CD4-positive, alpha-beta memory T cell (primary cell): ENCODE measurements around the gene CNTN4. TPM values are rescaled to one million over a fixed set of nuclear protein-coding genes. Genes with fewer than 3 reads are reported as not detected.
A peak's percentile ranks its signal among the peaks of the same experiment; 100 is the strongest.

Experiments
- CTCF ChIA-PET: fragments of 350-600 bp; sonication (Branson Sonifier 250); formaldehyde crosslinking; loops from one replicate; lab custom pipeline; 2021; ENCODE audit warnings: inconsistent platforms; ENCODE audit not compliant: partially characterized antibody; lab: Charles Lee
- POLR2A ChIA-PET: fragments of 350-600 bp; sonication (Branson Sonifier 250); formaldehyde crosslinking; loops from one replicate; lab custom pipeline; 2021; ENCODE audit not compliant: partially characterized antibody; lab: Charles Lee
- DNase-seq, 5 donors: peaks; one replicate each; pipeline versions ENCODE4 v3.0.0 to v3.0.0-alpha.2; 2020 to 2022; ENCODE audit warnings: mixed read lengths in 1 of 5
- H3K27ac ChIP-seq: one replicate; pipeline ENCODE4 v1.7.0; 2013; ENCODE audit warnings: low read depth, low read length
- H3K27me3 ChIP-seq: 2 replicates; pipeline ENCODE4 v1.7.0; 2013; ENCODE audit warnings: mild to moderate bottlenecking, low read length, moderate library complexity; ENCODE audit not compliant: insufficient read depth
- H3K36me3 ChIP-seq: 2 replicates; pipeline ENCODE4 v1.7.0; 2013; ENCODE audit warnings: mild to moderate bottlenecking, low read length, moderate library complexity; ENCODE audit not compliant: insufficient read depth
- H3K4me1 ChIP-seq: 2 replicates; pipeline ENCODE4 v1.7.0; 2013; ENCODE audit warnings: mild to moderate bottlenecking, low read length, moderate library complexity; ENCODE audit not compliant: insufficient read depth
- H3K4me3 ChIP-seq, 2 donors: one replicate each; pipeline ENCODE4 v1.7.0; 2013; ENCODE audit warnings: low read length in 2 of 2, mild to moderate bottlenecking in 1 of 2
- H3K9me3 ChIP-seq, 2 donors: one replicate each; pipeline ENCODE4 v1.7.0; 2013; ENCODE audit warnings: low read length in 2 of 2, control low read depth in 1 of 2; ENCODE audit not compliant: control insufficient read depth in 1 of 2
- H3K27ac Mint-ChIP-seq, 7 donors: one replicate each; pipeline ENCODE4 v1.8.0; 2020 to 2021; ENCODE audit warnings: mixed read lengths in 7 of 7, mild to moderate bottlenecking in 6 of 7, inconsistent platforms in 3 of 7, moderate library complexity in 3 of 7
- H3K27me3 Mint-ChIP-seq, 2 donors: one replicate each; pipeline ENCODE4 v1.8.0; 2020 to 2021; ENCODE audit warnings: mixed read lengths in 2 of 2
- H3K36me3 Mint-ChIP-seq, 2 donors: one replicate each; pipeline ENCODE4 v1.8.0; 2020 to 2021; ENCODE audit warnings: mixed read lengths in 2 of 2, inconsistent platforms in 1 of 2, mild to moderate bottlenecking in 1 of 2
- H3K4me1 Mint-ChIP-seq, 4 donors: one replicate each; pipeline ENCODE4 v1.8.0; 2020 to 2021; ENCODE audit warnings: mixed read lengths in 4 of 4, mild to moderate bottlenecking in 1 of 4
- H3K4me3 Mint-ChIP-seq, 8 donors: one replicate each; pipeline ENCODE4 v1.8.0; 2020 to 2021; ENCODE audit warnings: mixed read lengths in 8 of 8, mild to moderate bottlenecking in 7 of 8, moderate library complexity in 6 of 8, inconsistent platforms in 3 of 8
- H3K9me3 Mint-ChIP-seq, 8 donors: one replicate each; pipeline ENCODE4 v1.8.0; 2020 to 2021; ENCODE audit warnings: mixed read lengths in 8 of 8, mild to moderate bottlenecking in 5 of 8, inconsistent platforms in 3 of 8, moderate library complexity in 1 of 8
- intact Hi-C: fragments of 100-400 bp; cut with micrococcal nuclease; formaldehyde crosslinking; loops from one replicate; pipeline ENCODE4 v1.15.1; 2023
- polyA plus RNA-seq, 2 donors: library from polyadenylated mRNA; unstranded; fragments of 300-500 nt; fragmentation: Illumina TruSeq; gene quantifications; one replicate each; pipeline ENCODE4 v1.2.3, GENCODE V29; 2021
- total RNA-seq, 2 experiments: library from RNA; stranded (reverse); gene quantifications; one replicate each; pipeline ENCODE4 v1.2.3, GENCODE V29; 2021

Gene CNTN4
- total and polyA plus RNA-seq, 4 experiments from 2014 or later, result not detected

GRCh38 chr3:2847062-2847841, 748.6 kb downstream of the CNTN4 start:
- Mint-ChIP-seq H3K27me3 (peaks cover 0 to 4% of the 10 kb centered on the region in 2 donors), H3K36me3 (no peaks in the 10 kb centered on the region), H3K4me3 (no peak overlapping the region), H3K27ac (no peak overlapping the region), H3K4me1 (peaks cover 0 to 1% (median 0%) of the 10 kb centered on the region in 4 donors), H3K9me3 (peaks cover 0 to 3% (median 0%) of the 10 kb centered on the region in 8 donors)
- intact Hi-C loops, result no loop called here
- Histone ChIP-seq H3K36me3 (no peaks in the 10 kb centered on the region), H3K27me3 (no peaks in the 10 kb centered on the region), H3K27ac (no peak overlapping the region), H3K9me3 (no peaks in the 10 kb centered on the region), H3K4me1 (no peaks in the 10 kb centered on the region), H3K4me3 (no peak overlapping the region)
- ChIA-PET CTCF (interaction anchor here (0.6 to 1.0 kb wide), 2 partner anchors 8 to 1337 kb away, joined by 3 read pairs; no protein-coding TSS in a partner anchor), POLR2A (no interaction called here)
- DNase-seq, result no peak

- ChIA-PET POLR2A (no interaction called here), CTCF (interaction anchor here (1.5 kb wide), 1 partner anchor 9 kb away, joined by 4 read pairs; no protein-coding TSS in a partner anchor)
- Histone ChIP-seq H3K27ac (no peak overlapping the region), H3K27me3 (no peaks in the 10 kb centered on the region), H3K9me3 (no peaks in the 10 kb centered on the region), H3K4me3 (no peak overlapping the region), H3K36me3 (no peaks in the 10 kb centered on the region), H3K4me1 (no peaks in the 10 kb centered on the region)
- Mint-ChIP-seq H3K36me3 (no peaks in the 10 kb centered on the region), H3K9me3 (peaks cover 0 to 3% (median 0%) of the 10 kb centered on the region in 8 donors), H3K27me3 (peaks cover 0 to 4% of the 10 kb centered on the region in 2 donors), H3K4me1 (peaks cover 0 to 1% (median 0%) of the 10 kb centered on the region in 4 donors), H3K27ac (no peak overlapping the region), H3K4me3 (no peak overlapping the region)
- intact Hi-C loops, result no loop called here
- no peak for DNase-seq
These were observed 750.4 kb downstream of the CNTN4 start for GRCh38 chr3:2849092-2849491.

- POLR2A ChIA-PET, result no interaction called here
- CTCF ChIA-PET, result no interaction called here
- Histone ChIP-seq H3K27me3 (no peaks in the 10 kb centered on the region), H3K4me1 (no peaks in the 10 kb centered on the region), H3K27ac (no peak overlapping the region), H3K36me3 (no peaks in the 10 kb centered on the region), H3K4me3 (no peak overlapping the region), H3K9me3 (no peaks in the 10 kb centered on the region)
- intact Hi-C loops, result no loop called here
- H3K4me1 Mint-ChIP-seq, result no peaks in the 10 kb centered on the region
- no peaks in the 10 kb centered on the region for H3K36me3 Mint-ChIP-seq
- DNase-seq, result no peak
- H3K4me3 Mint-ChIP-seq, result no peak overlapping the region
- H3K9me3 Mint-ChIP-seq, result peaks cover 0 to 1% (median 0%) of the 10 kb centered on the region in 8 donors
- H3K27me3 Mint-ChIP-seq, result peaks cover 0 to 2% of the 10 kb centered on the region in 2 donors
- H3K27ac Mint-ChIP-seq, result no peak overlapping the region
These were observed 752.0 kb downstream of the CNTN4 start for GRCh38 chr3:2850701-2851100.

- intact Hi-C loops, result no loop called here
- no peak overlapping the region for H3K27ac ChIP-seq
- no peaks in the 10 kb centered on the region for H3K36me3 Mint-ChIP-seq
- peaks cover 4 to 5% (median 4%) of the 10 kb centered on the region in 4 donors for H3K4me1 Mint-ChIP-seq
- no peaks in the 10 kb centered on the region for H3K9me3 ChIP-seq
- POLR2A ChIA-PET, result no interaction called here
- no peaks in the 10 kb centered on the region for H3K36me3 ChIP-seq
- DNase-seq, result no peak
- H3K27me3 ChIP-seq, result no peaks in the 10 kb centered on the region
- peaks cover 0 to 2% of the 10 kb centered on the region in 2 donors for H3K27me3 Mint-ChIP-seq
- H3K4me3 ChIP-seq, result no peak overlapping the region
- CTCF ChIA-PET, result no interaction called here
- H3K4me3 Mint-ChIP-seq, result no peak overlapping the region
- no peaks in the 10 kb centered on the region for H3K4me1 ChIP-seq
- H3K27ac Mint-ChIP-seq, result no peak overlapping the region
- H3K9me3 Mint-ChIP-seq, result no peaks in the 10 kb centered on the region
These were observed 752.7 kb downstream of the CNTN4 start for GRCh38 chr3:2851361-2851760.

- no peaks in the 10 kb centered on the region for H3K36me3 Mint-ChIP-seq
These were observed 753.2 kb downstream of the CNTN4 start for GRCh38 chr3:2851835-2852234.

GRCh38 chr3:2853651-2854050, 755.0 kb downstream of the CNTN4 start:
- Mint-ChIP-seq H3K4me3 (no peak overlapping the region), H3K9me3 (no peaks in the 10 kb centered on the region), H3K27ac (no peak overlapping the region), H3K4me1 (peaks cover 4 to 9% (median 7%) of the 10 kb centered on the region in 4 donors), H3K36me3 (no peaks in the 10 kb centered on the region), H3K27me3 (peaks cover 0 to 1% of the 10 kb centered on the region in 2 donors)
- intact Hi-C loops, result no loop called here
- DNase-seq, result no peak
- H3K9me3 ChIP-seq, result no peaks in the 10 kb centered on the region
- ChIA-PET CTCF (no interaction called here), POLR2A (no interaction called here)
- H3K27me3 ChIP-seq, result no peaks in the 10 kb centered on the region
- no peak overlapping the region for H3K27ac ChIP-seq
- H3K4me3 ChIP-seq, result no peak overlapping the region
- H3K36me3 ChIP-seq, result no peaks in the 10 kb centered on the region
- no peaks in the 10 kb centered on the region for H3K4me1 ChIP-seq

More at GRCh38 chr3:2851835-2852234, 753.2 kb downstream of the CNTN4 start:
- H3K4me1 Mint-ChIP-seq, result peaks cover 4 to 9% (median 7%) of the 10 kb centered on the region in 4 donors
- Histone ChIP-seq H3K36me3 (no peaks in the 10 kb centered on the region), H3K27me3 (no peaks in the 10 kb centered on the region), H3K4me3 (no peak overlapping the region), H3K9me3 (no peaks in the 10 kb centered on the region), H3K27ac (no peak overlapping the region), H3K4me1 (no peaks in the 10 kb centered on the region)
- no peaks in the 10 kb centered on the region for H3K9me3 Mint-ChIP-seq
- no peak for DNase-seq
- intact Hi-C loops, result no loop called here
- POLR2A ChIA-PET, result no interaction called here
- H3K27me3 Mint-ChIP-seq, result peaks cover 0 to 2% of the 10 kb centered on the region in 2 donors
- CTCF ChIA-PET, result interaction anchor here (1.4 kb wide), 1 partner anchor 168 kb away, joined by 3 read pairs; no protein-coding TSS in a partner anchor
- H3K4me3 Mint-ChIP-seq, result no peak overlapping the region
- no peak overlapping the region for H3K27ac Mint-ChIP-seq

- Mint-ChIP-seq H3K4me3 (no peak overlapping the region), H3K27me3 (no peaks in the 10 kb centered on the region), H3K4me1 (peaks cover 4 to 9% (median 7%) of the 10 kb centered on the region in 4 donors), H3K36me3 (no peaks in the 10 kb centered on the region), H3K27ac (peak overlapping the region in 1 of 7 donors; percentile 33), H3K9me3 (no peaks in the 10 kb centered on the region)
- Histone ChIP-seq H3K36me3 (no peaks in the 10 kb centered on the region), H3K4me3 (no peak overlapping the region), H3K27ac (no peak overlapping the region), H3K9me3 (no peaks in the 10 kb centered on the region), H3K27me3 (no peaks in the 10 kb centered on the region), H3K4me1 (no peaks in the 10 kb centered on the region)
- POLR2A ChIA-PET, result no interaction called here
- DNase-seq, result peak in 1 of 5 donors; percentile 2
- CTCF ChIA-PET, result no interaction called here
- intact Hi-C loops, result no loop called here
These were observed 757.8 kb downstream of the CNTN4 start for GRCh38 chr3:2856138-2857133.
